Raji (cell line): ENCODE data around the gene PCAT7.

Source experiments
- POLR2A ChIP-seq: IDR thresholded peaks from 2 replicates; pipeline ENCODE4 v1.6.1; 2011; ENCODE audit warnings: low read depth, low read length, control low read depth; ENCODE audit not compliant: insufficient read depth

Gene PCAT7

DNA sequence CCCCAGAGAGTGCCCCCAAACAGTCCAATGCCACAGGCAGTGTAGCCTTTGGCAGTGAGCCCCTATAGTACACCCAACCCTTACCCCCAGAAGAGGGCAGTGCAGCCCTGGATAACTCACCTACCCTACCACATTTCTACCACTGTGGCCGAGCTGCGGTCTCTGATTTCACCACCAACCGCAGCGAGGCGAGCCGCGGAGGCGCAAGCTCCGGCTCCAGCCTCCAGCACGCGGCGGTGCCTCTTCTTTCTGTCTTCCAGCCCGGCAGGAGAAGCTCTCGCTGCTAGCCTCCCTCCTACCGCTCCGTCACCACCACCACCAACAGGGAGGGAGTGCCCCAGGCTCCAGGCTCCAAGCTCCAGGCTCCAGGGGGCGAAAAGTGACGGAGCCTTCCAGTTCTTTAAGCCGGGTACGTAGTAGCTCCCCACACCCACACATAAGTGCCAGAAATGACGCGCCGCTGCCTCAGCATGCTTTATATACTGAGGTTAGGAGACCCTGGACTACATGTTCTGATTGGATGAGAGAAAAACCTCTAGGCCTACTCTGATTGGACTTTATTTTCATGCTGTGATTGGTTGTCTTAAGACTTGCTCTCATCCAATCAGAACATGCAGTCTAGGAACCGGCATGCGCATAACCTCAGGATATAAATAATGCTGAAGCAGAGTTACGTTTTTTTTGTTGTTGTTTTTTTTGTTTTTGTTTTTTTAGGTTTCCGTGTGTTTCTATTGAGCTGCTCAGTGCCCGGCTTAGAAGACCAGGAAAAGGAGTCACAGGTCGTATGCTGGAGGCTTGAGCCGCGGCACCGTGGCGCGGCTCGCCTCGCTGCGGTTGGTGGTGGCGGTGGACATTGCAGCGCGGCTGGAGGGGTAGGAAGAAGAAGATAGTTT, at the start of gene PCAT7:
PCAT7 (plus strand) TSS at position 645 of the 893 bp plus-strand sequence.
- no peak for TF ChIP-seq POLR2A

DNA sequence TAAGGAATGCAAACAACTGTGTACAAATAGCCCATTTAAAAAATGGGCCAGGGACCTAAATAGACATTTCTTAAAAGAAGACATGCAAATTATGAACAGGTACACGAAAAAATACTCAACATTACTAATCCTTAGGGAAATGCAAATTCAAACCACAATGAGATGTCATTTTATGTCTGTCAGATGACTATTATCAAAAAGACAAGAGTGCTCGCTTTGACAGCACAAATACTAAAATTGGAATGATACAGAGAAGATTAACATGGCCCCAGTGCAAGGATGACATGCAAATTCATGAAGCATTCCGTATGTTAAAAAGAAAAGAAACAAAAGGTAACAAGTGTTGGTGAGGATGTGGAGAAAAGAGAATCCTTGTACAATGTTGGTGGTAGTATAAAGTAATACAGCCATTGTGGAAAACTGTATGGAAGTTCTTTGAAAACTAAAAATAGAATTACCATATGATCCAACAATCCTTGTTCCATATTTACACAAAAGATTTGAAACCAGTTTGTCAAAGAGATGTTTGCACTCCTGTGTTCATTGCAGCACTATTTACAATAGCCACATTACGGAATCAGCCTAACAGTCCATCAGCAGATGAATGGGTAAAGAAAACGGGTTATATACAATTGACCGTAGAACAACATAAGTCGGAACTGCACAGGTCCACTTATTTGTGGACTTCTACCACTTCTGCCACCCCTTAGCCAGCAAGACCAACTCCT, 47.2 kb upstream of the PCAT7 start:
- TF ChIP-seq POLR2A, result no peak

GRCh38 chr9:94511134-94511954, 43.5 kb upstream of the PCAT7 start:
- TF ChIP-seq POLR2A, result peak; percentile 18; the same call in 1 of the 2 replicates

DNA sequence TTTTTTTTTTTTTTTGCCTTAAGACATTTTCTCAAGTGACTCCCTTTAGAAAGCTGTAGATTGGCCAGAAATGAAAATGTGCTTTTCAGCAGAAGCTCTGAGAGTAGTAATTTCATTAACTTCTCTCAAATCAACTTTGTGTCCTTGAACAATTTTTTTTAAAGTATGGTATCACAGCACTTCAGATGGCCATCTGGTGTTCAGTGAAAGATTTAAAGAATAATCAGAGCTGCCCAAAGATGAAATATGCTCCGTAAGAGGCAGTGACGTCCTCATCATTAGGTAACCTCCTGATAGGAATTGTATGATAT, 43.0 kb upstream of the PCAT7 start:
- no peak for TF ChIP-seq POLR2A

GRCh38 chr9:94514722-94515121, 40.2 kb upstream of the PCAT7 start:
- TF ChIP-seq POLR2A, result no peak

GRCh38 chr9:94517254-94517653, 37.6 kb upstream of the PCAT7 start:
- TF ChIP-seq POLR2A, result no peak

- TF ChIP-seq POLR2A, result peak; percentile 17; the same call in 1 of the 2 replicates
Observed at GRCh38 chr9:94525396-94526035, 29.4 kb upstream of the PCAT7 start.

DNA sequence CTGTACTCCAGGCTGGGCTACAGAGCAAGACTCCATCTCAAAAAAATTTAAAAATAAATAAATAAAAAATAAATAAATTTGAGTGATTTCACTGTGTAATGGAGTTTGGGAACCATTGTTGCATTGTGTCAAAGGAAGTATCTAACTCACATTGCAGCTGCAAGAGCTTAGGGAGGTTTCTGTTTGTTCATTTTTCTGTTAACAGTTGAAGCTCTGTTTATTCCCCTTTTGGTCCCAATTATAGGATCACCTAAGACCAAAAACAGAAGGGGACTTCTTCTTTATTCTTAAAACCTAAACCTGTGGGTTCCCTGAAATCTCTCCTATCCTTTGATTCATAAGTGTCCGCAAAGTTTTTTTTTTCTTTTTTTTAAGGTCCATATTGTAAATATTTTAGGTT, 28.6 kb upstream of the PCAT7 start:
- no peak for TF ChIP-seq POLR2A

GRCh38 chr9:94526951-94527350, 27.9 kb upstream of the PCAT7 start:
- TF ChIP-seq POLR2A, result no peak

DNA sequence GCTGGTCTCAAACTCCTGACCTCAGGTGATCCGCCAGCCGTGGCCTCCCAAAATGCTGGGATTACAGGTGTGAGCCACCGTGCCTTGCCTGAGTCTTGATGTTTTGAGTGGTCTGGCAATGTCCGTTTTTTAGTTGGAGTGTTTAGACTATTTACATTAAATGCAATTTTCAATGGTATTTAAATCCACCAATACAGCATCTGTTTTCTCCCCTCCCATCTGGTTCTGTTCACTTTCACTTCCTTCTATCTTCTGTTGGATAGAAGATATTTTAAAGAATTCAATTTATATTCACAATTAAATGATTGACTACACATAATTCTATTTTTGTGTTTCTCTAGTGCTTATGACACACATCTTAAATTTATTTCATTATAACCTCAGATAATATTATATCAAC, 26.0 kb upstream of the PCAT7 start:
- no peak for TF ChIP-seq POLR2A

- no peak for TF ChIP-seq POLR2A
Observed at GRCh38 chr9:94533155-94533554, 21.7 kb upstream of the PCAT7 start.

DNA sequence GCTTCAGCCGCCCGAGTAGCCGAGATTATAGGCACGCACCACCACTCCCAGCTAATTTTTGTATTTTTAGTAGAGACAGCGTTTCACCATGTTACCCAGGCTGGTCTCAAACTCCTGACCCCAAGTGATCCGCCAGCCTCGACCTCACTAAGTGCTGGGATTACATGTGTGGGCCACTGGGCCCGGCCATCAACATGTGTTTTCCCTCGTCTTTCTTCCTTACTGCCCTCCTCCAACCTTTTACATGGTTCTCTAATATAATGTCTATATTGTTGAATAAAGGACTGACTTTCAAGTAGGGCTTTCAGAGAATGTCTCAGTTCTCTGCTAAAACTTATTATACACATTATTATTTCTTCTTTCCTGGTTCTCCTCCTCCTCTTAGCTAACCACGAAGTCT, 21.3 kb upstream of the PCAT7 start:
- no peak for TF ChIP-seq POLR2A

DNA sequence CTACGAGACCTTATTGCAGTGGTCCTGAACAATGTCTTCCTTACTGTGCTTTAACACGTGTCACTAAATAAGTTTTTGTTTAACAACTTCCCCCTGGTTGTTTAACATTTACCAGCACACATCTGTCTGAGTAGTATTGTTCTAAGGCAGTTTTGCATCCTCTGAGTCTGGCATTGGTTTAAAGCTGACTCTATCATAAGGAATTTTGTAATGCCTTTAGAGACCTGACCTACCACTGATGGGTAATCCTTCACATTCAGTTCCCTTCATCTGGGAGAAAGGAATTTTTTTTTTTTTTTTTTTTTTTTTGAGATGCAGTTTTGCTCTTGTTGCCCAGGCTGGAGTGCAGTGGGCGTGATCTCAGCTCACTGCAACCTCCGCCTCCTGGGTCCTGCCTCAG, 20.0 kb upstream of the PCAT7 start:
- TF ChIP-seq POLR2A, result no peak

- no peak for TF ChIP-seq POLR2A
Observed at GRCh38 chr9:94538908-94539307, 16.0 kb upstream of the PCAT7 start.

- TF ChIP-seq POLR2A, result no peak
Observed at GRCh38 chr9:94545940-94546339, 8.9 kb upstream of the PCAT7 start.
